Activated CD8-positive, alpha-beta memory T cell treated with anti-CD3 and anti-CD28 coated beads for 4 hours (primary cell): Measurements from ENCODE around the gene FKBP5.
A peak's percentile ranks its signal among the peaks of the same experiment; 100 is the strongest.

Experiments
- DNase-seq, 2 donors: peaks; one replicate each; pipeline ENCODE4 v3.0.0-alpha.2; 2020; ENCODE audit warnings: low read depth in 2 of 2

Gene FKBP5

DNA sequence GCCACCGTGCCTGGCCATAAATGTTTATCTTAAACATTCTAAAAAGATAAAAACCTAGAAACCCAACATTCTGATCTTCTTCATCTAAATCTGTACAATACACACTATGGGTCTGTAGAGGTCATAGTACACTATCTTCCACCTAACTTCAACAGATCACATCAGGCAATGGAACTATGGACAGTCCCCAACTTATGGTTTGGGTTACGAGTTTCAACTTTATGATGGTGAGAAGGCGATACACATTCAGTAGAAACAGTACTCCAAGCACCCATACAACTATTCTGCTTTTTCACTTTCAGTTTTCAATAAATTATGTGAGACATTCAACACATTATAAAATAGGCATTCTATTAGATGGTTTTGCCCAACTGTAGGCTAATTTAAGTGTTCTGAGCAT is 23.1 kb downstream of the FKBP5 start:
- no peak for DNase-seq

DNA sequence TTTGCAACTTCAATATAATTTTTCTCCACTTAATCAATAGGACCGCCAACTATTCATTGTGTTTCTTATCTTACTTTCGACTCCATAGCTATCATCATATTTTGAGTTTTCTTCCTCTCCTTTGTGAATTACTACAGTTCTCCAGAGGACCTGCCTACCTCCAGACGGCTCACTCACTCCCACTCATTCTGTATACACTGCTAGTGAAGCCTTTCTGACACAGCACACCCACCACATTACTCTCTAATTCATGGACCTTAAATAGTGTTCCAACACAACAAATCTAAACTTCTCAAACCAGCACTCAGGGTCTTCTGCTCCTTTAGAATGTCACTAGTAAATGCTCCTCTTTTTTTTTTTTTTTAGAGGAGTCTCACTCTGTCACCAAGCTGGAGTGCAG is 23.8 kb downstream of the FKBP5 start:
- peak in 1 of 2 donors; percentile 16 for DNase-seq

DNA sequence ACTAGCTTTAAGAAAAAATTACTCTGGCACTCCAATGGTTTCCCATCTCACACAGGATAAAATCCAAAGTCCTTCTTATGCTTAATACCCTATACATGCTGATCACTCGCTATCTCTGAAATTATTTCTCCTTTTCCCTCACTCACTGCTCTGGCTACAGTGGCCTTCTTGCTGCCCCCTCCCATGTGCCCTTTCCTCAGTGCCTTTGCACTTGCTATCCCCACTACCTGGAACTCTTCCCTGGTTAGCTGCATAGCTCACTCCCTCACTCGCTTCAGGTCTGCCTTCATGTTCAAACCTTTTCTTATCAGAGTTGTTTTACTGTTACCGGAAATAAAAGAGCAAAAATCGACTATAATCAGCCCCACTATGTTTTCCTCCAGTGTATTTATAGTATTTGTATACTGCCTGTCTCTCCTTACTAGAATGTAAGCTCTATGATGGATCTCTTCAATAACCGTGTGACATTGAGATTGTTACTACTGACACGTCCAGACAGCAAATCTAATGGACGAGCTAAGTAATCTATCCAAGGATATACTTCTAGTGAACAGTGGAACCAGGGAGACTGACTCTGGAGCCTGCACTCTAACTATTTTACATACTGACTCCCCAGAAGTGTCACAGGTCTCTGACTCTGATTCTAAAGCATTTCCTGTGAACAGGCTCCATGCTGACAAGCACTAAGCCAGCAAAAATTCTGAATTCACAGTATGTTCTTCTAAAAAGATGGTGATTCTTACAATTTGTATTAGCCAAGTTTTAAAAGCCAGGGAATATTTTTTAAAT is 25.1 kb downstream of the FKBP5 start:
- DNase-seq = no peak

DNA sequence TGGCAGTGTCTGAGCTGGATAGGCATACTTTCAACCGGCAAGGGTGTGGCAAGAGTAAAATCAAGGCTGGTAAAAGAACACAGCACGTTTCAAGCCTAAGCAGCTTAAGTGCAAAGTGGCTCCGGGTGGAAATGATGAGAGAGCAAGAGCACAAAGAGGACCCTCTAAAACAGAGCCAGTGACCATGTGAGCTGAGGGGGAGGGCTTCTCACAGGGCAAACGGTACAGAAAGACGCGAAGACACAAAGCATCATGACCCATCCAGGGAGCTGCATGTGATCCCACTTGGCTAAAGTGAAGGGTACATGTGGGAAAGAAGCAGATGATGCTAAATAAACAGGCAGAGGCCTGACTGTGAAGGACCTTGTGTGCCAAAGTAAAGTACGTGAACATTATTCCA is 25.7 kb downstream of the FKBP5 start:
- DNase-seq = no peak

DNA sequence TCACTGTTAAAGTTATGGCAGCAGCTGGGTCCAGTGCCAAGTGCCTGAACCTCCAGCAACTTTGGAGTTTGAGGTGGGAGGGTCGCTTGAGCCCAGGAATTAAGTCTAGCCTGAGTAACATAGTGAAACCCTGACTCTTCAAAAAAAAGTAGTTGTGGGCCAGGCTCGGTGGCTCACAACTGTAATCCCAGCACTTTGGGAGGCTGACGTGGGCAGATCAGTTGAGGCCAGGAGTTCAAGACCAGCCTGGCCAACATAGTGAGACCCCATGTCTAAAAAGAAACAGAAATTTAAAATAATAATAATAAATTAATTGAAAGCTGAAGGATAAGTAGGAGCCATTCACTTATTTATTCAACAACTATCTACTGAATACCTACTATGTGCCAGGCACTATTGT is 33.8 kb downstream of the FKBP5 start:
- DNase-seq = no peak

DNA sequence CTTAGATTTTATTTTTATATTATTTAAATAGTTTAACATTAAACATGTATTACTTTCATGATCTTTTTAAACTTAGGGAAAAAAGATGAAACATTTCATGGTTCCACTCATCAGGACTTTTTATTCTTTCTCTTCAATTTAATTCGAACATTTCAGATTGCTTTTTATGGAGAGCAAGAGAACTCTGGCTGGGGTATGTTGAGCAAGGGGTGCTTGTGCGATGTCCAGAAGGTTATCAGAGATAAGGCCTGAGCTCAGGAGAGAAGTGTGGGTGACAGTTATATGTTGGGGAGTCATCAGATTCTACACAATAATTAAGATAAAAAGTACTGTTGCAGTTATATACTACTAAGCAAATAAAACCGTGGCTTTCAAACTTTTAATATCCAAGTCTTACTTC is 37.5 kb downstream of the FKBP5 start:
- no peak for DNase-seq

DNA sequence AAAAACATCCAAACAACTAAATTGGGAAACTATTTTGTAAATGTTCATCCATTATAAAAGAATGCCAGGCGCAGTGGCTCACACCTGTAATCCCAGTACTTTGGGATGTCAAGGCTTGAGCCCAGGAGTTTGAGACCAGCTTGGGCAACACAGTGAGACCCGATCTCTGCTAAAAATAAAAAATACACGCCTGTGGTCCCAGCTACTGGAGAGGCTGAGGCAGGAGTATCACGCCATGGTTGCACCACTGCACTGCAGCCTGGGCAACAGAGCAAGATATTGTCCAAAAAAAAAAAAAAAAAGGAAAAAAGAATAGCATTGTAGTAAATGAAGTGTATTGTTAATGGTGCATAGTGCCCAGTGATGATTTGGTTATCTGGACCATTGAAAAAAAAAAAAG is 38.7 kb downstream of the FKBP5 start:
- DNase-seq = no peak

DNA sequence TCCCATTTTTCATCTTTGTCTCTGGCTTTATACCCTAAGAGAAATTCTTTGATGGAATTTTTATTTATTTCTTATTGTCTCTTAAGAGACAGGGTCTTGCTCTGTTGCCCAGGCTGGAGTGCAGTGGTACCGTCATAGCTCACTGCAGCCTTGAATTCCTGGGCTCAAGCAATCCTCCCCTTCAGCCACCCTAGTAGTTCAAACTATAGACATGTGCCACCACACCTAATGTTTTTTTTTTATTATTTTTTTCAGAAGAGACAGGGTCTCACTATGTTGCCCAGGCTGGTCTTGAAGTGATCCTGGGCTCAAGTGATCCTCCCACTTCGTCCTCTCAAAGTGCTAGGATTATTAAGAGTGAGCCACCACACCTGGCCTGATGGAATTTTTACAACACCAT is 40.5 kb downstream of the FKBP5 start:
- no peak for DNase-seq

DNA sequence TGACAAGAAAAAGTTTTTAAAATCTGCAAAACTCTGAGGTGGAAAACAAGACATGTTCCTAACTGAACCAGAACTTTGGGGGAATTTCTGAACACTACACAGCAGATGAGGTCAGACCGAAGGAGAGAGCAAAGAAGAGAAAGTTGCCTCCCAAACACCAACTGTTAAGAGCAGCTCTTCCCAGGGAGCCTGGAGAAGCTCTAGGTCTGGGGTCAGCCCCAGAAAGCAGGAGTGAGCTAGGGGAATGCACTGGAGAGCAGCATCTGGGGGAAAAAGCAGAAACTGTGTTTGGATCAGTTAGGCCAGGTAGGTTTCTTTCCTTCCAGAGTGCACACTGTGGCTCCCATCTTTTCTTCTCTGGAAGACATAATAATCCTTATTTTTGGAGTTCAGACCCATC is 41.3 kb downstream of the FKBP5 start:
- DNase-seq = no peak

DNA sequence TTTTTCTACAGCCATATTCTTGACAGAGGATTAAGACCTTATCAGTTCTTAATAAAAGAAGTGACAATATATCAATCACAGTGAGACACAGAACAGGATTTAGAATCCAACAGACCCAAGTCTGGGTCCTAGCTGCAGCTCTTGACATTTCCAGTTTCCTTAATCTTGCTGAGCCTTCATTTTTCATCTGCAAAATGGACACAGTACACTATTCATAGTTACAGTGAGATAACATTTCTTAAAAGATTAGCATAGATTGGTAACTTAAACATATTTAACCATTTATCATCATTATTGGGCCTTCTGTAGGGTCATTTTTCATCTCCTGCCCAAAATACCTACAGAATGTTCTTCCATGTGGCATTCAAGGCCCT is 45.6 kb downstream of the FKBP5 start:
- no peak for DNase-seq

DNA sequence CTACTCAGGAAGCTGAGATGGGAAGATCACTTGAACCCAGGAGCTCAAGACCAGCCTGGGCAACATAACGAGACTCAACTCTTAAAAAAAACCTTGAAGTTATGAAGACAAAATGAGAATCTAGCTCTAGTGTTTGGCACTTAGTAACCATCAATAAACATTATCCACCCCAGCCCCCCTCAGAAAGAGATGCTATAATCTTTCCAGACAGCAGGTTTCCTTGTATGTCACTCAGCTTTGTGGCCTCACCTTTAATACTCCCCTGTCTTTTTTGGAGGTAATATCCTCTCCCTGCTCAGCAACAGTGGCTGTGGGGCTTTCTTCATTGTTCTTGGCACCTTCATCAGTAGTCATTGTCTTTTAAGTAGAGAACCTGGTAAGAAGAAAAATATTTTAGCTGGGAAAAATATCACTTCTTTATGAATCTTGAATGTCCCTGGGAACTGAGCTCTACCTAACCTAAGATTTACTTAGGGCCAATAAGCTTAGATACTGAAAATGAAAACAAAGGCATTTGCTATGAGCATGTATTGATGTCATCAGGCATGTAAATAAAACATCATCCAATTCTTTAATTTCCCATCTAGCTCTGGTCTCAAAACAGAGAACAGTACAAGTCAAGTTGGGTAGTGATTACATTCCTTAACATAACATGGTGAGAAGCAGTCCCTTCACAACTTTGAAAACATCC is 46.1 kb downstream of the FKBP5 start:
- no peak for DNase-seq

DNA sequence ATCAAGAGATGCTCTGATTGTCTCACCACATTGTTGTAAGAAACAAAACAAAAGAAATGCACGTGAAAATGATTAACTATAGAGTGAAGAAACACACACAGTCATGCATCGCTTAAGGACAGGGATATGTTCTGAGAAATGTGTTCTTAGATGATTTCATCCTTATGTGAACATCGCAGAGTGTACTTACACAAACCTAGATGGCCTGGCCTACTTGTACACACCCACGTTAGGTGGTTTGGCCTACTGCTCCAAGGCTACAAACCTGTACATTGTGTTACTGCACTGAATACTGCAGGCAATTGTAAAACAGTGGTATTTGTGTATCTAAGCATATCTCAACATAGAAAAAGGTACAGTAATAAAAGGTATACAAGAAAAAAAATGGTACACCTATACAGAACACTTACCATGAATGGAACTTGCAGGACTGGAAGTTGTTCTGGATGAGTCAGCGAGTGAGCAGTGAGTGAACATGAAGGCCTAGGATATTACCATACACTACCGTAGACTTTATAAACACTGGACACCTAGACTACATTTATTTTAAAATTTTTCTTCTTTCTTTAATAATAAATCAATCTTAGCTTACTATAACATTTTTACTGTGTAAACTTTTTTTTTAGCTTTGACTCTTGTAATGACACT is 48.6 kb downstream of the FKBP5 start:
- no peak for DNase-seq

DNA sequence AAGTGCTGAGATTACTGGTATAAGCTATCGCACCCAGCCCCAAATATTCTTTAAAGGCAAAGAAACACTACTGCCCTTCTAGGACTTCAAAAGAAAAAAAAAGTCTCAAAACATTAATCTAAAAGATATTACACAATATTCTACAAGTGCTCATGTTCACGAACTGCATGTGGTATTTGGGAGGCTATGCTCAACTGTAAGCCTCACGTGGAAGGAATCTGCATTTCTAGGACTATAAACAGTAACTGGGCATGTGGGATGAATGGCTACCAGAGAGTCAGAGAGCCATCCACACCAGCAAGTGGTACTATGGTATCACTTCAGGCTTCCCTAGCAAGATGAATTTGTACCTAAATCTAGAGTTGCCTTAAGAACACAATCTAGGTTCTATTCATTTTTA is 50.0 kb downstream of the FKBP5 start:
- no peak for DNase-seq

DNA sequence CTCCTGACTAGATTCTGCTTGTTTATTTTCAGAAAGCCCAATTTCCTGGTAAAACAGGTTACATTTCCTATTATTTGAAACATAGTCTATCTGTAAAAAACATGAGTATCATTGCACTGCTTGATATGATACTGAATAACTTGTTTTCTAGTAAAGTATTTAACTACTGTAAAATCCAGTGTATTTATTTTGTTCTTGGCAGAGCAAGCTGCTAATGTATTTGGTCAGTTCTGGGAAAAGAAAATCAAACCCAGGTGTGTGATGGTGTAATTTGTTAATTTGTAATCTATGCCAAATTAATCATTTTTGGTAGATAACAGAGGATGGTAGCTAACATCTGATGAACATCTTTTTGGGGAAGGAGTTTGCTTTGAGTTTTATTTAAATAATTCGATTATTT is 50.8 kb downstream of the FKBP5 start:
- no peak for DNase-seq

DNA sequence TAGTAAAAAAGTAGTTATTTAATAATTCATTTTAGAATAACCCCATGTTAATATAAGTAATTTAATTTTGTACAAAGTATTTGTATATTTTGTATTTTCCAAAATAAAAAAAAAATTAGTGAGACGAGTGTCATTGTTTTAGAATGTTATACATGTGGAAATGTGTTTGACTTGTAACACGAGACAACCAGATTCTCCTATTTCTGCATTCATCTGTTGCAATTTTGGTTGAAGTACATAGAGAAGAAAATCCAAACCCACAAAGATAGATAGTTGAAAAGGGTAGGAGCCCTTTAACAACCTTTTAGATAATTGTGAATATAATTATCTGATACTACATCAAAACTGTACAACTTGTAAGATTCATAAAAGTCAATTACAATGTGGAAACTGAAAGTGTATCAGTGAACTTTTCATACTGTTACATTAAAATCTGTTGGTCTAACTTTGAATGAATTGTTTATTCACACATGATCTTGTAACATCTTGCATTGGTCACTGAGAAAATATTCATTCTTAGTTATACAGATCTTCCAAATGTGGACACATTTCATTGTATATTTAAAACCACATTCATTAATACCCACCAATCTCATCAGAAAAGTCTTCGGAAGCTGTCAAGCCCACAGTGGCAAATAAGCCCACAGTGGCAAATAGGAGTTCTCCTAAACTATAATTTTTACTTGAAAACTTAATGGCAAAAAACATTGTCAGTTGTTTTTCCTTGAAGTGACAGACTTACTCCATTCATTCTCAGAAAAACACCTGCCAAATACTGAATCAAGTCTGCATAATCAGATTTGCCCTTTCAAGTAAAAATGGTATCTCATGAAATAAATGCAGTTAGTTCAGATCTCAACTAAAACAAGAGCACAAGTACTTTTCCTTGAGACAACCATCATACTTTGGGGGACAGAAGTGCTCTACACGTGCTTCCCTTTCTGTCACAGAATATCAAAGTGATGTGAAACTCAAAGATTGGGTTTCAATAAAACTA is 52.8 kb downstream of the FKBP5 start:
- DNase-seq = no peak

DNA sequence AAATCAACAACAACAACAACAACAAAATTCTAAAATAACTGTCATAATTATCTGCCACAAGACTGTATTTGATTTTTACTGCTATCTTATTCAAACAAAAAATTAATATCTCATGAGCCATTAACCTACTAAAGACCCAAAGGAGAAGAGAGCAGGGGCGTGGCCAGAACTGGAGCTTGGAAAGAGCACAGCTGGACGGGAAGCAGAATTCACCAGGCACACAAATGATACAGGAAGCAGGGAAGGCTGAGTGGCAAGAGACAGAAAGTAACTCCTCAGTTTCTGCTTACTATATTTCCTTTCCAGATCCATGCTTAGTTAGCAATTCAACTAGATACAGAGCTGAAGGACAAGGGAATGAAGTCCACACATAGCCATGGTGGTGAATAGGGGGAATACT is 54.4 kb downstream of the FKBP5 start:
- no peak for DNase-seq

DNA sequence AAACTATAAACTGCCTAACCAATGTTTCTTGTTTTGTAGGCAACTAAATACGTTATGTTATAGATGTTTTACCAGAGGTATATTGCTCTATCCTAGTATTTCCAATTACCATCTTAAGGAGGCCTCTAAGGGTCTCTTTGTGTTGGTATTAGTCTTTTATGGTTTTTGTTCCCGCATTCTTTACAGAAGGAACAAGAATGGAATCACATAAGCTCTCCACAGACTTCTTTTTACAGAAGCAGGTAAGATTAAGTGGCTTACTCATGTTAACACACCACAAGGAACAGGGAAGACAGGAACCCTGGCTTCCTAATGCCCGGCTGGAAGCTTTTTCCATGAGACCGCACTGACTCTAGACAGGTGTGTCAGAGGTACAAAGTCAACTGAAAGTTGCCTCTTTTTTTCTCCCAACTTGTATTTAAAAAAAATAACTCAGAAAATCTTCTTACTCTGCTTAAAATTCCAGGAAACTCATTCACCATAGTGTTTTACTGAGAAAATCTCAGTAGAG is 55.1 kb downstream of the FKBP5 start:
- DNase-seq = no peak

DNA sequence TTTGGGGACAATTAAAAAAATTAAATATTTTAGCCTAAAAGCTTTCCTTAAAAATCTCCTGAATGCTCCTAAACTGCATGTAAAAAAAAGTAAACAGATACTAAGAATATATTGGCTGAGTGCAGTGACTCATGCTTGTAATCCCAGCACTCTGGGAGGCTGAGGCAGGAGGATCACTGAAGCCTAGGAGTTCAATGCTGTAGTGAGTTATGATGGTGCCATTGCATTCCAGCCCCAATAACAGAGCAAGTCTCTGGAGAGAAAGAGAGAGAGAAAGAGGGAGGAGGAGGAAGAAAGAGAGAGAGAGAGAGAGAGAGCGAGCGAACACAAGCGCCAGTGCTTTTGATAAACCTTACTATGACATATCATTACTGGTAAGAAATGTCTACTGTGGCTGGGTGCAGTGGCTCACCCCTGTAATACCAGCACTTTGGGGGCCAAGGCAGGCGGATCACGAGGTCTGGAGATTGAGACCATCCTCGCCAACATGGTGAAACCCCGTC is 58.8 kb downstream of the FKBP5 start:
- DNase-seq = no peak

DNA sequence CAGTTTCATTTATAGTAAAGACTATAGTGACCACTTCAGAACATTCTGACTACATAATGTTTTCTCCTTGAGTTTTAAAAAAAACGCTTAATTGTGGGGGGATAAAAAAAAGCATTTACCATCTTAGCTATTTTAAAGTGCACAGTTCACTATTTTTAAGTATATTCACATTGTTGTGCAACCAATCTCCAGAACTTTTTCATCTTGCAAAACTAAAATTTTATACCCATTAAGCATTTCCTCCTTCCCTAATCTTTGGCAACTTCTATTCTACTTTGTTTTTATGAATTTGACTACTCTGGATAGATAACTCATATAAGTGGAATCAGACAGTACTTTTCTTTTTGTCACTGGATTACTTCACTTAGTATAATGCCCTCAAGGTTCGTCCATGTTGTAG is 62.3 kb downstream of the FKBP5 start:
- no peak for DNase-seq

DNA sequence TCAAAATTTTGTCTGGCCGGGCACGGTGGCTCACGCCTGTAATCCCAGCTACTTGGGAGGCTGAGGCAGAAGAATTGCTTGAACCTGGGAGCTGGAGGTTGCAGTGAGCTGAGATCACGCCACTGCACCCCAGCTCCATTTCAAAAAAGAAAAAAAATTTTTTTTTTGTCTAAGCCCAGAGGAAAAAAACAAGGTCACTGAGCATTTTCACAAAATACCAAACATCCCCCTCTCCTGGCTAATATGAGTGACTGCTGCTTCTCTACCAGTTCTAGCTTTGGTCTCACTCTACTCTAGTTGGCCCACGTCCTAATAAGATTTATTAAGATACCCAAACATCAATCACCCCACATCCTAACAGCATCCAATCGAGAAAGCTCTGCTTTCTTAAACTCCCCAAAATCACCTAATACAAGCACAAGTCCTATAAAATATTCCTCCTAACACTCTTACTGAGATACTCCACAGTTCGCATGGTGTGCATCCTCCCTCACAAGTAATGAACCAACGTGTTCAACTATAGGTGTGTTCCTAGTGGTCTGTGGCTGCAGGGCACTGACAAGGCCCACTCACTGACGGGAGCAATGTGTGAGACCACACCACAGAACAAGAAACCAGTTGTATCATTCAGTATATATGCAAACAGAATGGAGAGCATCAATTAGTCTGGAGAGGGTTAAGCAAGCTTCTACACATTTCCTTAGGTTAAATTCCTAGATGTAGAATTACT is 64.2 kb downstream of the FKBP5 start:
- no peak for DNase-seq

DNA sequence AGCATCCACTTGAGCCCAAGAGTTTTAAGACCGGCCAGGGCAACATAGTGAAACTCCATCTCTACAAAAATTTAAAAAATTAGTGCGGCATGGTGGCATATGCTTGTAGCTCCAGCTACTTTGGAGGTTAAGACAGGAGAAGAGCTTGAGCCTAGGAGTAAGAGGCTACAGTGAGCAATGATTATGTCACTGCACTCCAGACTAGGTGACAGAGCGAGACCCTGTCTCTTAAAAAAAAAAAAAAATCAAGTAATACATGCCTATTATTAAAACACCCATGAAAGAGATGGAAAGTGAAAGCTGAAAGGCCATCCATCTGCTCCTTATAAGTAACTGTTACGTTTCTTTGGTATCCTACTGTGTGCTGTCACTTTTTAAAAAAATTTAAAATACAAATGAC is 66.4 kb downstream of the FKBP5 start:
- DNase-seq = no peak
